ENCODE results near the gene NAV2. TPM values are rescaled to one million over a fixed set of nuclear protein-coding genes. Genes with fewer than 3 reads are reported as not detected.

NAV2 gene
- total RNA-seq, 1 experiment from 2014 or later, result 23.3 TPM

DNA sequence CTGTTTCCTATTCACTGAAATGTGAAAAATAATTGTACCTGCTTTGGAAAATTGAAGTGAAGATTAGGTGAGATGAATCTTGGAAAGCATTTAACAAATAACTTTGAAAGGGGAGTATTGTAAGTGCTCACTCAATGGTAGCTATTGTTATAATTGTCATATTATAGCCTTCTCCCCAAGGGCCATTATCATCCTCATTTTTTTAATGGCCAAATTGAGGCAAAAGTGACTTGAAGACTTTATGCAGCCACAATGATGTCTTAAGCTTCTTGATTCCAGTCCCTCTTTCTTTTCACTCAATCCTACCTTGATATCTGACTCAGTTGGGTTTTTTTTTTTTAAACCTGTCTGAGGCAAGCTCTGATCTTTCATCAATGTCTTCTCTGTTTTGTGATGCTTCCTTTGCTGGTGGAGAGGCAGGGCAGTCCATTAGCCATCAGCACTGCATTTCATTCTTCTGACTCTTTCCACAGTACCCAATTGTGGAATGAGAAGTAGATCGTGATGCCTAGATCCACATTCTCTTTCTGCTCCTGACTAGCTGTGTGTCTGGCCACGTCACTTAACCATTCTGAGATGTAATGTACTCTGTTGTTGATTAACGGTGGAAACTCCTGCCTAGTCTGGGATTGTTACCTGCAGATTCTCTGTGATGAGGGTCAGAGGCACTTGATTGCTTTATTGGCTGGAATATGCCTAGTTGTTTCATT is 346.3 kb downstream of the NAV2 start:
- intact Hi-C loops (cut with micrococcal nuclease; ENCODE audit: unreplicated experiment), result no loop called here
- no peaks in the 10 kb centered on the region for H3F3A ChIP-seq (ENCODE audit: insufficient read depth, low read depth)
- H3K4me3 ChIP-seq, result no peak overlapping the region
- no peaks in the 10 kb centered on the region; the same call in 1 of the 2 replicates for H3K9me3 ChIP-seq (ENCODE audit: insufficient read depth, low read depth)
- no peak for DNase-seq
- H3K79me2 ChIP-seq (ENCODE audit: low read depth), result no peaks in the 10 kb centered on the region
- no peaks in the 10 kb centered on the region for H3K27me3 ChIP-seq (ENCODE audit: insufficient read depth, low read depth)
- ChIA-PET POLR2A (ENCODE audit: unreplicated experiment) (no interaction called here), CTCF (interaction anchor here (0.6 kb wide), 1 partner anchor 63 kb away, joined by 12 read pairs; no protein-coding TSS in a partner anchor)
- H3K4me1 ChIP-seq (replicated peaks; ENCODE audit: insufficient read depth), result no peaks in the 10 kb centered on the region
- no peak overlapping the region for H2AFZ ChIP-seq
- no peak overlapping the region for H3K4me2 ChIP-seq
- H3K9me2 ChIP-seq (ENCODE audit: insufficient read depth), result no peaks in the 10 kb centered on the region
- H3K27ac ChIP-seq, result no peak overlapping the region
- no peaks in the 10 kb centered on the region; the same call in 1 of the 2 replicates for H4K20me1 ChIP-seq (ENCODE audit: insufficient read depth)
- H3K36me3 ChIP-seq (ENCODE audit: low read depth), result peaks cover 7% of the 10 kb centered on the region; the same call in 1 of the 2 replicates
- TF ChIP-seq, protein P1, sequence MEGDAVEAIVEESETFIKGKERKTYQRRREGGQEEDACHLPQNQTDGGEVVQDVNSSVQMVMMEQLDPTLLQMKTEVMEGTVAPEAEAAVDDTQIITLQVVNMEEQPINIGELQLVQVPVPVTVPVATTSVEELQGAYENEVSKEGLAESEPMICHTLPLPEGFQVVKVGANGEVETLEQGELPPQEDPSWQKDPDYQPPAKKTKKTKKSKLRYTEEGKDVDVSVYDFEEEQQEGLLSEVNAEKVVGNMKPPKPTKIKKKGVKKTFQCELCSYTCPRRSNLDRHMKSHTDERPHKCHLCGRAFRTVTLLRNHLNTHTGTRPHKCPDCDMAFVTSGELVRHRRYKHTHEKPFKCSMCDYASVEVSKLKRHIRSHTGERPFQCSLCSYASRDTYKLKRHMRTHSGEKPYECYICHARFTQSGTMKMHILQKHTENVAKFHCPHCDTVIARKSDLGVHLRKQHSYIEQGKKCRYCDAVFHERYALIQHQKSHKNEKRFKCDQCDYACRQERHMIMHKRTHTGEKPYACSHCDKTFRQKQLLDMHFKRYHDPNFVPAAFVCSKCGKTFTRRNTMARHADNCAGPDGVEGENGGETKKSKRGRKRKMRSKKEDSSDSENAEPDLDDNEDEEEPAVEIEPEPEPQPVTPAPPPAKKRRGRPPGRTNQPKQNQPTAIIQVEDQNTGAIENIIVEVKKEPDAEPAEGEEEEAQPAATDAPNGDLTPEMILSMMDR (conservative IDR thresholded peaks at IDR 0.05), result no peak
- no peak for TF ChIP-seq EZH2 (IDR thresholded peaks at IDR 0.05; ENCODE audit: low read depth)
- BruUV-seq (replicated peaks), result no TSS peak

DNA sequence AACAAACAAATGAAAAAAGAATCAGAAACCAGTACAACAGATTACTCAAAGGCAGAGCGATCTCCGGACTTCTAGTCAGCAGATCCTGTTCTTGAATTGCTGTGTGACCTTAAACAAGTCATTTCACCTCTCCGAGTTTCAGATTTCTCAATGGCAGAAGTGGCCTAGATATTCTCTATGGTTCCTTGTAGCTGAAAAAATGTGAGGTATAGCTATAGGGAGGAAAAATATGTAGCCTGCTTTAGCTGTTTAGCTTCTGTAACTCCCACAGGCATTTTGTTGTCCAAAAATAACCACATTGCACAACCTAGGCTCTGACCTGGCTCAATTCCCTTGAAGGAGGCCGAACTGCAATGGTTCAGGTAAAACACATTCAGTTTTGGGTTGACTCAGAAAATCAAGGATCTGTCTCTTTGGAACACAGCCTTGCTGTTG is 347.0 kb downstream of the NAV2 start:
- no TSS peak for BruUV-seq (replicated peaks)
- Histone ChIP-seq H3K4me2 (no peak overlapping the region), H3K4me1 (replicated peaks; ENCODE audit: insufficient read depth) (no peaks in the 10 kb centered on the region), H2AFZ (no peak overlapping the region), H3K9me3 (ENCODE audit: insufficient read depth, low read depth) (no peaks in the 10 kb centered on the region; the same call in 1 of the 2 replicates), H3K79me2 (ENCODE audit: low read depth) (no peaks in the 10 kb centered on the region), H4K20me1 (ENCODE audit: insufficient read depth) (no peaks in the 10 kb centered on the region; the same call in 1 of the 2 replicates), H3K27ac (no peak overlapping the region), H3K27me3 (ENCODE audit: insufficient read depth, low read depth) (no peaks in the 10 kb centered on the region), H3K9me2 (ENCODE audit: insufficient read depth) (no peaks in the 10 kb centered on the region), H3K4me3 (no peak overlapping the region), H3F3A (ENCODE audit: insufficient read depth, low read depth) (no peaks in the 10 kb centered on the region), H3K36me3 (ENCODE audit: low read depth) (peaks cover 7% of the 10 kb centered on the region; the same call in 1 of the 2 replicates)
- intact Hi-C loops (cut with micrococcal nuclease; ENCODE audit: unreplicated experiment), result no loop called here
- CTCF ChIA-PET, result no interaction called here
- no peak for DNase-seq
- POLR2A ChIA-PET (ENCODE audit: unreplicated experiment), result no interaction called here
- TF ChIP-seq EZH2 (IDR thresholded peaks at IDR 0.05; ENCODE audit: low read depth), result no peak
- TF ChIP-seq, protein P1 (conservative IDR thresholded peaks at IDR 0.05), result no peak

DNA sequence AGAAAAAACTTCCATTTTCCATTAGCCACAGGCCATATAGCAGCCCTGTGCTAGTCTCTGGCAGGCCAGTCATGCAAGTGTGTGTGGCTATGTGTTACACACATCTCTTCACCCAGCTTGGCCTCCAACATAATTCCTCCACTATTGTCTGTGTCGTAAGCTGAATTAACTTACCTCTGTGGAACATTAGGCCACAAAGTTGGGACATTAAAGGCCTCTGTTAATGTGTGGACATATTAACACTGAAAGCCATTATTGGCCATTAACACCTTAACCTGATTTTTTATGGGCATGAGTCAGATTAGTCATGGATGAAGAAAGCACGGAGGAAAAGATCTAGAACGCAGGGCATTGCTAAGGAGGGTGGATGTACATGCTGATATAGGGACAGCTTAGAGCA is 347.5 kb downstream of the NAV2 start:
- POLR2A ChIA-PET (ENCODE audit: unreplicated experiment), result no interaction called here
- no TSS peak for BruUV-seq (replicated peaks)
- DNase-seq, result no peak

More for the DNA sequence above, 347.5 kb downstream of the NAV2 start:
- Histone ChIP-seq H3K4me1 (replicated peaks; ENCODE audit: insufficient read depth) (no peaks in the 10 kb centered on the region), H3K4me2 (no peak overlapping the region), H3K36me3 (ENCODE audit: low read depth) (peaks cover 7% of the 10 kb centered on the region; the same call in 1 of the 2 replicates), H3K9me3 (ENCODE audit: insufficient read depth, low read depth) (no peaks in the 10 kb centered on the region), H3K27me3 (ENCODE audit: insufficient read depth, low read depth) (no peaks in the 10 kb centered on the region), H4K20me1 (ENCODE audit: insufficient read depth) (no peaks in the 10 kb centered on the region; the same call in 1 of the 2 replicates), H3K79me2 (ENCODE audit: low read depth) (no peaks in the 10 kb centered on the region), H2AFZ (no peak overlapping the region), H3K4me3 (no peak overlapping the region), H3K9me2 (ENCODE audit: insufficient read depth) (no peaks in the 10 kb centered on the region), H3F3A (ENCODE audit: insufficient read depth, low read depth) (no peaks in the 10 kb centered on the region), H3K27ac (no peak overlapping the region)
- TF ChIP-seq, protein P1 (conservative IDR thresholded peaks at IDR 0.05), result no peak
- no peak for TF ChIP-seq EZH2 (IDR thresholded peaks at IDR 0.05; ENCODE audit: low read depth)
- CTCF ChIA-PET, result no interaction called here
- intact Hi-C loops (cut with micrococcal nuclease; ENCODE audit: unreplicated experiment), result no loop called here

All from PC-9 (cell line).